Measurements from ENCODE around the gene COL8A1.

The COL8A1 gene

GRCh38 chr3:99825004-99825640 lies 186.7 kb downstream of the COL8A1 start:
- no peak overlapping the region for H3K9ac ChIP-seq
- H3K9me3 ChIP-seq (ENCODE audit: control insufficient read depth, low read length), result no peaks in the 10 kb centered on the region
- no peaks in the 10 kb centered on the region for H3K27me3 ChIP-seq (ENCODE audit: control insufficient read depth, insufficient read depth, low read length)
- peaks cover 11% of the 10 kb centered on the region for H3K79me2 ChIP-seq
- no peaks in the 10 kb centered on the region for H3K36me3 ChIP-seq (ENCODE audit: control insufficient read depth, insufficient read depth, low read length)
- no peak overlapping the region for H3K27ac ChIP-seq
- no peak for TF ChIP-seq CTCF (IDR thresholded peaks at IDR 0.05)
- peak overlapping the region; percentile 41 for H3K4me2 ChIP-seq (ENCODE audit: low read length)
- no peak overlapping the region for H2AFZ ChIP-seq
- H3K4me3 ChIP-seq (ENCODE audit: low read depth, low read length), result no peak overlapping the region
- H3K4me1 ChIP-seq, result peaks cover 8% of the 10 kb centered on the region

- TF ChIP-seq CTCF (IDR thresholded peaks at IDR 0.05), result no peak
- H3K4me1 ChIP-seq, result peaks cover 3% of the 10 kb centered on the region
- H3K4me2 ChIP-seq (ENCODE audit: low read length), result no peak overlapping the region
- H3K4me3 ChIP-seq (ENCODE audit: low read depth, low read length), result no peak overlapping the region
- H3K9me3 ChIP-seq (ENCODE audit: control insufficient read depth, low read length), result no peaks in the 10 kb centered on the region
- no peaks in the 10 kb centered on the region for H3K36me3 ChIP-seq (ENCODE audit: control insufficient read depth, insufficient read depth, low read length)
- H3K27me3 ChIP-seq (ENCODE audit: control insufficient read depth, insufficient read depth, low read length), result no peaks in the 10 kb centered on the region
- no peak overlapping the region for H2AFZ ChIP-seq
- peaks cover 22% of the 10 kb centered on the region for H3K79me2 ChIP-seq
- H3K9ac ChIP-seq, result no peak overlapping the region
- H3K27ac ChIP-seq, result no peak overlapping the region
These were observed 191.4 kb downstream of the COL8A1 start for GRCh38 chr3:99829844-99830243.

GRCh38 chr3:99833617-99834205 lies 195.3 kb downstream of the COL8A1 start:
- Histone ChIP-seq H3K4me2 (ENCODE audit: low read length) (no peak overlapping the region), H3K4me1 (no peaks in the 10 kb centered on the region), H3K79me2 (peaks cover 25% of the 10 kb centered on the region), H3K36me3 (ENCODE audit: control insufficient read depth, insufficient read depth, low read length) (no peaks in the 10 kb centered on the region), H3K9me3 (ENCODE audit: control insufficient read depth, low read length) (no peaks in the 10 kb centered on the region), H3K4me3 (ENCODE audit: low read depth, low read length) (no peak overlapping the region), H3K27ac (no peak overlapping the region), H3K27me3 (ENCODE audit: control insufficient read depth, insufficient read depth, low read length) (no peaks in the 10 kb centered on the region), H3K9ac (no peak overlapping the region), H2AFZ (no peak overlapping the region)
- TF ChIP-seq CTCF (IDR thresholded peaks at IDR 0.05), result no peak

GRCh38 chr3:99834211-99834957 lies 196.0 kb downstream of the COL8A1 start:
- Histone ChIP-seq H3K27me3 (ENCODE audit: control insufficient read depth, insufficient read depth, low read length) (no peaks in the 10 kb centered on the region), H3K27ac (no peak overlapping the region), H3K4me1 (no peaks in the 10 kb centered on the region)

More at GRCh38 chr3:99834211-99834957, 196.0 kb downstream of the COL8A1 start:
- Histone ChIP-seq H3K4me2 (ENCODE audit: low read length) (no peak overlapping the region), H3K79me2 (peaks cover 23% of the 10 kb centered on the region), H3K9ac (no peak overlapping the region), H3K4me3 (ENCODE audit: low read depth, low read length) (no peak overlapping the region), H3K36me3 (ENCODE audit: control insufficient read depth, insufficient read depth, low read length) (no peaks in the 10 kb centered on the region), H2AFZ (no peak overlapping the region), H3K9me3 (ENCODE audit: control insufficient read depth, low read length) (no peaks in the 10 kb centered on the region)
- TF ChIP-seq CTCF (IDR thresholded peaks at IDR 0.05), result no peak

Measured in parathyroid adenoma (tissue), 2 donors.